Measurements from ENCODE around the gene ZER1. TPM values are rescaled to one million over a fixed set of nuclear protein-coding genes. Genes with fewer than 3 reads are reported as not detected.
A peak's percentile ranks its signal among the peaks of the same experiment; 100 is the strongest.
"Not testable (repeated sequence)": the region's sequence is repeated elsewhere in the genome, so short reads cannot be mapped to it uniquely, and the experiment has no call there.

The ZER1 gene
- total and polyA plus RNA-seq, 2 donors: 15.9 to 51.8 TPM

DNA sequence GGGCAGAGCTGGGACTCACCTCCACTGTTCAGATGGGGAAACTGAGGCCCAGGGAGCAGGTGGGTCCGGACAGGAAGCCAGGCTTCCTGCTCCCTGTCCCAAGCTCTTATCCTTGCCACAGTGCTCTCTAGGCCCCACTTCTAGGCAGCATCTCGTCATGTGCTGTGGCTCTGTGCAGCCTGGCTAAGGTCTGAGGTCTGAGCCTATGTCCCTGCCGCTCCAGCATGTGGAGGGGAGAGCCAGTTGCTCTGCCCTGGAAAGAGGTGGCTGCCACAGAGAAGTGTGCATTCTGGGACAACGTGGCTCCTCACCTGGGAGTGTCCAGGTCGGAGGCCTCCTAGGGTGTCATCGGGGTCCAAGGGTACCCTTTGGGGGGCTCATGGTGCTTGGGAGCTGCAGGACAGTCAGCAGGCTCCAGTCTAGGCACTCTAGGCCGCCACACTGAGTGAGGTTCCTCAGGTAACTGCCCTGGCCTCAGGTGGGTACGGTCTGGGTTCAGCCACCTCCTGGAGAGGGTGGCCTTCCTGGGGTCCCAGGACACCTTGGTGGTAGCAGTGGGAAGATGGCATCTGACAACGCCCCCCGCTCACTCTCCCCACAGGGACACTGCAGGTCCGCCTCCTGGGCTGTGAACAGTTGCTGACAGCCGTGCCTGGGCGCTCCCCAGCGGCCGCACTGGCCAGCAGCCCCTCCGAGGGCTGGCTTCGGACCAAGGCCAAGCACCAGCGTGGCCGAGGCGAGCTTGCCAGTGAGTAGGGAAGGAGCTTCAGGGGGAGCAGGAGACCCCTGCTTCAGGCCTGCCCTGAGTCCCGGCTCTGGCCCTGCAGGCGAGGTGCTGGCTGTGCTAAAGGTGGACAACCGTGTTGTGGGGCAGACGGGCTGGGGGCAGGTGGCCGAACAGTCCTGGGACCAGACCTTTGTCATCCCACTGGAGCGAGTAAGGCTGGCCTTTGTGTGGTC is 59.0 kb downstream of the ZER1 start:
- Histone ChIP-seq H3K4me1 (ENCODE audit: insufficient read depth) (no peaks in the 10 kb centered on the region), H3K4me3 (ENCODE audit: low read depth, low read length) (no peak overlapping the region), H3K27ac (ENCODE audit: low read depth) (no peak overlapping the region), H3K36me3 (ENCODE audit: insufficient read depth) (no peaks in the 10 kb centered on the region)
- 91% methylated on average over 26 of the region's 26 CpGs for WGBS
- DNase-seq (ENCODE audit: extremely low spot score): no peak

DNA sequence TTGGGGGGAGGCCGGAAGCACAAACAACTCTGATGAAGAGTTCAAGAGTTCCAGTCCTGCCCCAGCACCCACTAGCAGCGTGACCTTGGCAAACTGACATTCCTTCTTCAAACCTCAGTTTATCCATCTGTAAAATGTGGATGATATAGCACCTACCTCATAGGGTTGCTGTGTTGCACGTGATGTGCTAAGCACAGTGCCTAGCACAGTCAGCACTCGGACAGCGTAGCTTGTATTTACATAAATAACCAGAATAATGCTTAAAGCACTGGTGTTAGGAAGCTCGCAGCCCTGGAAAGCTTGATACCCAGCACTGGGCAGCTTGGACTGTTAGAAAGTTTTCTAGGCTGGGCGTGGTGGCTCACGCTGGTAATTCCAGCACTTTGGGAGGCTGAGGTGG is 64.3 kb downstream of the ZER1 start:
- H3K27ac ChIP-seq (ENCODE audit: low read depth): no peak overlapping the region
- DNase-seq (ENCODE audit: extremely low spot score): no peak
- H3K4me1 ChIP-seq (ENCODE audit: insufficient read depth): no peaks in the 10 kb centered on the region
- no peaks in the 10 kb centered on the region for H3K36me3 ChIP-seq (ENCODE audit: insufficient read depth)
- no peak overlapping the region for H3K4me3 ChIP-seq (ENCODE audit: low read depth, low read length)
- 95% methylated on average over 8 of the region's 8 CpGs for WGBS

DNA sequence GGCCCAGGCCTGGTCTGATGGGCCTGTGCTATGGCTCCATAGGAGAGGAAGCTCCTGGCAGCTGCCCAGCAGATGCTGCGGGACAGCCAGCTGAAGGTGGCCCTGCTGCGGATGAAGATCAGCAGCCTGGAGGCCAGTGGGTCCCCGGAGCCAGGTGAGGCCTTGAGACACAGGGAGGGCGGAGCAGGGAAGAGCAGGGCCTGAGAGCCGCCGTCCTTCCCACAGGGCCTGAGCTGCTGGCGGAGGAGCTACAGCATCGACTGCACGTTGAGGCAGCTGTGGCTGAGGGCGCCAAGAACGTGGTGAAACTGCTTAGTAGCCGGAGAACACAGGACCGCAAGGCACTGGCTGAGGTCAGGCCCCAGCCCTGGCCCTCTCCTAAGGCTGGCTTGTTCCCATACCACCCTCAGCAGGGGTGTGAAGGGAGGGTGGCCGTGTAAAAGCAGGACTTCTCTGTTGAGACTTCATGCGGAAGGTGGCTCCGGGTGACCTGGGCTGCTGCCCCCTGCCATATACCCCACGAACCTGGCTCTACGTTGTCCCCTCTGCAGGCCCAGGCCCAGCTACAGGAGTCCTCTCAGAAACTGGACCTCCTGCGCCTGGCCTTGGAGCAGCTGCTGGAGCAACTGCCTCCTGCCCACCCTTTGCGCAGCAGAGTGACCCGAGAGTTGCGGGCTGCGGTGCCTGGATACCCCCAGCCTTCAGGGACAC is 64.9 kb downstream of the ZER1 start:
- 87% methylated on average over 23 of the region's 23 CpGs for WGBS
- no peaks in the 10 kb centered on the region for H3K36me3 ChIP-seq (ENCODE audit: insufficient read depth)
- H3K4me1 ChIP-seq (ENCODE audit: insufficient read depth): no peaks in the 10 kb centered on the region
- no peak for DNase-seq (ENCODE audit: extremely low spot score)
- H3K4me3 ChIP-seq (ENCODE audit: low read depth, low read length): no peak overlapping the region
- H3K27ac ChIP-seq (ENCODE audit: low read depth): no peak overlapping the region

GRCh38 chr9:128706045-128706444 is 65.7 kb downstream of the ZER1 start:
- H3K4me1 ChIP-seq (ENCODE audit: insufficient read depth): no peaks in the 10 kb centered on the region
- 93% methylated on average over 1 of the region's 1 CpG for whole genome bisulfite sequencing
- H3K27ac ChIP-seq (ENCODE audit: low read depth): no peak overlapping the region
- no peak overlapping the region for H3K4me3 ChIP-seq (ENCODE audit: low read depth, low read length)
- DNase-seq (ENCODE audit: extremely low spot score): no peak
- no peaks in the 10 kb centered on the region for H3K36me3 ChIP-seq (ENCODE audit: insufficient read depth)

DNA sequence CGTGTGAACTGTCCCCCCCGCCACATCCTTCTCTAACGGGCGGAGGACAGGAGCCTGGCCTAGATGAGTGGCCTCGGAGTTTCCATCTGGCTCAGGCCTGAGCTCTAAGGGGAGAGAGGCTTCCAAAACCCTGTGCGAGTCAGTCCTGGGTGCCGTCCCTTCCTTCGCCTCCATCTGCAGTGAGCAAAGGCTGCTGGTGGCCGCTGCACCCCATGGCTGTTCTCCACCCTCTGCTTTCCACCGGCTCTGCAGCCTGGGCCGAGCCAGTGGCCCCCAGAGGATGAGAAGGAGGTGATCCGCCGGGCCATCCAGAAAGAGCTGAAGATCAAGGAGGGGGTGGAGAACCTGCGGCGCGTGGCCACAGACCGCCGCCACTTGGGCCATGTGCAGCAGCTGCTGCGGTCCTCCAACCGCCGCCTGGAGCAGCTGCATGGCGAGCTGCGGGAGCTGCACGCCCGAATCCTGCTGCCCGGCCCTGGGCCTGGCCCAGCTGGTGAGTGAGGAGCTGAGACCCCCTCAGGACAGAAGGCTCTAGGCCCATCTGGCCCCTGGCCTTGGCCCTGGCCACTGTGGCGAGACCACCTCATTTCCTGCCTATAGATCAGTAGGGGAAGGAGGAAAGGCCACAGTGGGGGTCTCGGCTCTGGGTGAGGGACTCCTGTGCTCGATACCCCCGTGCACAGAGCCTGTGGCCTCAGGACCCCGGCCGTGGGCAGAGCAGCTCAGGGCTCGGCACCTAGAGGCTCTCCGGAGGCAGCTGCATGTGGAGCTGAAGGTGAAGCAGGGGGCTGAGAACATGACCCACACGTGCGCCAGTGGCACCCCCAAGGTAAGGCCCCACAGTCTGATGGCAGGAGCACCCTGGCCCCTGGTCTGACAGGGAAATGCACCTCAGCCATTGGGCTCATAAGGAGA is 66.4 kb downstream of the ZER1 start:
- no peak overlapping the region for H3K4me3 ChIP-seq (ENCODE audit: low read depth, low read length)
- H3K4me1 ChIP-seq (ENCODE audit: insufficient read depth): no peaks in the 10 kb centered on the region
- no peak overlapping the region for H3K27ac ChIP-seq (ENCODE audit: low read depth)
- no peak for DNase-seq (ENCODE audit: extremely low spot score)
- no peaks in the 10 kb centered on the region for H3K36me3 ChIP-seq (ENCODE audit: insufficient read depth)
- 89% methylated on average over 36 of the region's 36 CpGs for WGBS

- H3K27ac ChIP-seq (ENCODE audit: low read depth): peak overlapping the region; percentile 1
- 88% methylated on average over 5 of the region's 5 CpGs for WGBS
- H3K4me1 ChIP-seq (ENCODE audit: insufficient read depth): no peaks in the 10 kb centered on the region
- no peak overlapping the region for H3K4me3 ChIP-seq (ENCODE audit: low read depth, low read length)
- DNase-seq (ENCODE audit: extremely low spot score): no peak
- no peaks in the 10 kb centered on the region for H3K36me3 ChIP-seq (ENCODE audit: insufficient read depth)
Observed at GRCh38 chr9:128704356-128704670, 67.4 kb downstream of the ZER1 start.

GRCh38 chr9:128703616-128704355 is 67.9 kb downstream of the ZER1 start:
- Histone ChIP-seq H3K4me3 (ENCODE audit: low read depth, low read length) (no peak overlapping the region), H3K36me3 (ENCODE audit: insufficient read depth) (no peaks in the 10 kb centered on the region), H3K4me1 (ENCODE audit: insufficient read depth) (no peaks in the 10 kb centered on the region), H3K27ac (ENCODE audit: low read depth) (peak overlapping the region; percentile 1)
- no peak for DNase-seq (ENCODE audit: extremely low spot score)
- 77% methylated on average over 31 of the region's 31 CpGs for WGBS

DNA sequence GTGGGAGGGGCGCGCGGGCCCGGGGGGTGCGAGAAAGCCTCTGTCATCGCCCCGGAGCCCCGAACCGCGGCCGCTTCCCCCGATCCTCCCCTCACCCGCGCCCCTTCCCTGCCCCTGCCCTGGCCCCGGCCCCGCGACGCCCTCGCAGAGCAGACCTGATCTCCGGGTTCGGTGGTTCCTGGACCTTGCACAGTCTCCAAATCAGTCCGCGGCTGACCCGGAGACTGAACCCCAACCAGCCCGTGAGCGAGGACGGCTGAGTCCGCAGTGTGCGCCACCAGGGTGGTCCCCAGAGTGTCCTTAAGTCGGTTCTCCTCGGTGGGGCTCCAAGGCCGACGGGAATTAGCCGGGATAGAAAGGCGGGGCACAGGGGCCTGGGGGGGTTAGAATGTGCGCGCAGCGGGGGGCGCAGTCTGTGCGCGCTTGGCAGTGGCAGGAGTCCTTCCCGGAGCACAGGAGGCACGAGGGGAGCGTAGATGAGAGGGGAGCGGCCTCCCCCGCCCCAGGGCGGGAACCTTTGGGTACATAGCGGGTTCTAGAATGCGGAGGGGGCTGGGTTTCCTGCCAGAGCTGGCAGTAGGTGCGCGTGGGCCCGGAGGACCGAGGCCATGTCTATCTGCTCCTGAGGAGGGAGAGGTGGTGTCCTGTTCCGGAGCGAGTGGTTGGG is 68.6 kb downstream of the ZER1 start:
- no peaks in the 10 kb centered on the region for H3K4me1 ChIP-seq (ENCODE audit: insufficient read depth)
- H3K4me3 ChIP-seq (ENCODE audit: low read depth, low read length): peak overlapping the region; percentile 58
- DNase-seq (ENCODE audit: extremely low spot score): no peak
- no peaks in the 10 kb centered on the region for H3K36me3 ChIP-seq (ENCODE audit: insufficient read depth)
- WGBS: 6% methylated on average over 55 of the region's 55 CpGs
- H3K27ac ChIP-seq (ENCODE audit: low read depth): peak overlapping the region; percentile 39

- WGBS: under 1% methylated on average over 65 of the region's 65 CpGs
- DNase-seq (ENCODE audit: extremely low spot score): peak; percentile 42
Observed at GRCh38 chr9:128702445-128702948, 69.2 kb downstream of the ZER1 start, which contains the start of gene PKN3. Gene PKN3 (plus strand): TSS chr9:128702503. CDS start chr9:128702916, 413 bp downstream.

GRCh38 chr9:128701227-128701854 is 70.4 kb downstream of the ZER1 start:
- no peak for DNase-seq (ENCODE audit: extremely low spot score)
- Histone ChIP-seq H3K4me3 (ENCODE audit: low read depth, low read length) (no peak overlapping the region), H3K36me3 (ENCODE audit: insufficient read depth) (peaks cover 2% of the 10 kb centered on the region), H3K27ac (ENCODE audit: low read depth) (no peak overlapping the region), H3K4me1 (ENCODE audit: insufficient read depth) (no peaks in the 10 kb centered on the region)
- WGBS: 60% methylated on average over 10 of the region's 10 CpGs

More at GRCh38 chr9:128702445-128702948, 69.2 kb downstream of the ZER1 start, which contains the start of gene PKN3:
- H3K27ac ChIP-seq (ENCODE audit: low read depth): peak within 1 kb of the TSS; percentile 64
- no peaks in the 10 kb centered on the region for H3K4me1 ChIP-seq (ENCODE audit: insufficient read depth)
- H3K4me3 ChIP-seq (ENCODE audit: low read depth, low read length): peak within 1 kb of the TSS; percentile 58
- no peaks in the 10 kb centered on the region for H3K36me3 ChIP-seq (ENCODE audit: insufficient read depth)

DNA sequence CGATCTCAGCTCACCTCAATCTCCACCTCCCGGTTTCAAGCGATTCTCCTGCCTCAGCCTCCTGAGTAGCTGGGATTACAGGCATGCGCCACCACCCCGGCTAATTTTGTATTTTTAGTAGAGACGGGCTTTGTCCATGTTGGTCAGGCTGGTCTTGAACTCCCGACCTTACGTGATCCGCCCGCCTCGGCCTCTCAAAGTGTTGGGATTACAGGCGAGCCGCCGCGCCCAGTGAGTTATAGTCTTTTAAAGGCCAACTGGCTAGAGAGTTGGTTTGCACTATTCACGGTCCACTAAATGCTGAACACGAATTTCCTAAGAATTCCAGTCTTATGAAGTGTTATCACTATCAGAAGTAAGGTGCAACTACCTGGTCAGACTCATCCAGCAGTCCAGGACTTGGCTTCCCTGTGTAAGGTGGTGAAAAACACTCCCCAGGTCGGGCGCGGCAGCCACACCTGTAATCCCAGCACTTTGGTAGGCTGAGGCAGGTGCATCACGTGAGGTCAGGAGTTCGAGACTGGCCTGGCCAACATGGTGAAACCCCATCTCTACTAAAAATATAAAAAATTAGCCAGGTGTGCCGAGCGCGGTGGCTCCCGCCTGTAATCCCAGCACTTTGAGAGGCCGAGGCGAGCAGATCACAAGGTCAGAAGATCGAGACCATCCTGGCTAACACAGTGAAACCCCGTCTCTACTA is 72.5 kb downstream of the ZER1 start:
- not testable (repeated sequence) for H3K4me1 ChIP-seq (ENCODE audit: insufficient read depth); H3K36me3 ChIP-seq (ENCODE audit: insufficient read depth)
- 94% methylated on average over 30 of the region's 30 CpGs for WGBS

More for the DNA sequence above, 72.5 kb downstream of the ZER1 start:
- not testable (repeated sequence) for H3K4me3 ChIP-seq (ENCODE audit: low read depth, low read length); H3K27ac ChIP-seq (ENCODE audit: low read depth); DNase-seq (ENCODE audit: extremely low spot score)

All from urinary bladder (tissue), 4 donors.